Stomach (tissue), 9 donors: ENCODE data around the gene PTPRK. TPM values are rescaled to one million over a fixed set of nuclear protein-coding genes. Genes with fewer than 3 reads are reported as not detected.

Source experiments
- DNase-seq, 2 donors: peaks; one replicate each; pipeline versions ENCODE4 v3.0.0 to v3.0.0-alpha.2; 2013 to 2019
- H3K27ac ChIP-seq, 5 donors: fragments of 200-600 bp in 4 of 5; sonication (generic) in 4 of 5; one replicate each; pipeline ENCODE4 v1.5.1; 2013 to 2019; ENCODE audit warnings: mild to moderate bottlenecking in 1 of 5, moderate library complexity in 1 of 5
- H3K27me3 ChIP-seq, 3 donors: fragments of 200-600 bp; sonication (generic); one replicate each; pipeline ENCODE4 v1.5.1; 2017 to 2019; ENCODE audit warnings: mixed run types in 1 of 3
- H3K36me3 ChIP-seq, 4 donors: fragments of 200-600 bp; sonication (generic); 1 replicate in 3 of 4; 2 replicates in 1 of 4; pipeline ENCODE4 v1.5.1; 2016 to 2019
- H3K4me1 ChIP-seq, 4 donors: fragments of 200-600 bp; sonication (generic); one replicate each; pipeline ENCODE4 v1.5.1; 2016 to 2019
- H3K4me3 ChIP-seq, 4 donors: fragments of 200-600 bp; sonication (generic) in 3 of 4; one replicate each; pipeline ENCODE4 v1.5.1; 2016 to 2019; ENCODE audit warnings: mild to moderate bottlenecking in 1 of 4
- H3K9me3 ChIP-seq, 4 donors: fragments of 200-600 bp; sonication (generic); one replicate each; pipeline ENCODE4 v1.5.1; 2016 to 2019
- EP300 ChIP-seq: sonication (generic); formaldehyde crosslinking; IDR thresholded peaks from one replicate; pipeline ENCODE4 v1.6.1; 2017; ENCODE audit warnings: antibody characterized with exemption
- POLR2A ChIP-seq, 4 donors: fragments of 450-650 bp; IDR thresholded peaks; one replicate each; pipeline ENCODE4 v1.6.1; 2016; ENCODE audit warnings: antibody characterized with exemption in 4 of 4, control low read depth in 2 of 4, mild to moderate bottlenecking in 1 of 4, moderate library complexity in 1 of 4
- POLR2AphosphoS5 ChIP-seq, 3 donors: sonication (generic); formaldehyde crosslinking; IDR thresholded peaks; one replicate each; pipeline ENCODE4 v1.6.1; 2016; ENCODE audit warnings: antibody characterized with exemption in 3 of 3
- WGBS, 5 donors: extraction: QIAGEN DNeasy Blood & Tissue Kit in 3 of 5; methylation state at CpG; one replicate each; pipeline versions ENCODE4 v1.1.5 to v1.1.7; 2013 to 2018; 5-methylcytosine and 5-hydroxymethylcytosine counted together
- intact Hi-C: fragments of 100-400 bp; cut with DNase I; formaldehyde crosslinking; loops from one replicate; pipeline ENCODE4 v1.15.1; 2023; ENCODE audit warnings: low total_unique reads
- polyA plus RNA-seq, 3 donors: library from polyadenylated mRNA; stranded (reverse); fragments of 200-250 nt; gene quantifications; one replicate each; pipeline ENCODE4 v1.2.3, GENCODE V29; 2013
- total RNA-seq, 5 donors: library from RNA; depleted of rRNA; stranded (reverse); fragments of >200 nt; gene quantifications; one replicate each; pipeline versions ENCODE4 v1.1.0 to v1.2.3, GENCODE V29; 2014 to 2016
- TF ChIP-seq, protein P1 (sequence below), 7 experiments: fragments of 450-650 bp in 4 of 7; fragments of 200-600 bp in 3 of 7; sonication (generic) in 3 of 7; IDR thresholded peaks; one replicate each; pipeline ENCODE4 v1.5.1; 2016 to 2019; ENCODE audit warnings: antibody characterized with exemption in 7 of 7, control low read depth in 2 of 7, mild to moderate bottlenecking in 1 of 7
- donor health status: healthy with polysubstance abuse.
- donor health status: Bipolar disorder and iron deficiency.
- donor health status: healthy.

Gene PTPRK
- total and polyA plus RNA-seq, 8 donors: 7.0 to 644 (median 114) TPM

DNA sequence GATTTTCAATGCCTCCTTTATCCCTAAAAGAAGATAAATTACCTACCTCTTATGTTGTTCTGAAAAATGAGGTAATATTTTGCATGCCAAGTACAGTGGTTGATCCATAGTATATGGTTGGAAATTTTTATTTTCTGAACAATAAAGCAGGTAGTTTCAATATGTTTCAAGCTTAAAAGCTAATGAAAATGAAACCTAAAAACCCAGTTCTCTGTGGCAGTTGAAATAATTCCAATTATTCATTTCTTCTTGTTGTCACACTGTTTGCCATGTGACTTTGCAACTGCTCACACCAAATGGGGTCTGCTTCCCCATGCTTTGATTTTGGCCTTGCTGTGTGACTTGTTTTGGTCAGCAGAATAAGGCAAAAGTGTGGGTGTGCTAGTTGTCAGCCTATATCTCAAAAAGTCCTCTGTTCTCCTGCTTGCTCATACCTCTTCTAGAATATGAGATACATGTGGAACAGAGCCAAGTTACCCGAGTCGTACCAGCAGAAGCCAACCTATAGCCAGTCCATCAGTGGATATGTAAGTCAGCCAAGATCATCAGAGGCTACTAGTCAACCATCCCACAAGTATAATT is 422.3 kb downstream of the PTPRK start:
- Histone ChIP-seq H3K9me3 (no peaks in the 10 kb centered on the region), H3K36me3 (no peaks in the 10 kb centered on the region), H3K4me3 (no peak overlapping the region), H3K27me3 (no peaks in the 10 kb centered on the region), H3K27ac (no peak overlapping the region), H3K4me1 (peaks cover 0 to 24% (median 8%) of the 10 kb centered on the region in 4 donors)
- WGBS, 5 donors: 28 to 60% (median 56%) methylated on average over 2 of the region's 2 CpGs
- TF ChIP-seq POLR2AphosphoS5 (IDR thresholded peaks at IDR 0.05) (no peak), POLR2A (IDR thresholded peaks at IDR 0.05) (no peak), EP300 (no peak)
- TF ChIP-seq, protein P1, sequence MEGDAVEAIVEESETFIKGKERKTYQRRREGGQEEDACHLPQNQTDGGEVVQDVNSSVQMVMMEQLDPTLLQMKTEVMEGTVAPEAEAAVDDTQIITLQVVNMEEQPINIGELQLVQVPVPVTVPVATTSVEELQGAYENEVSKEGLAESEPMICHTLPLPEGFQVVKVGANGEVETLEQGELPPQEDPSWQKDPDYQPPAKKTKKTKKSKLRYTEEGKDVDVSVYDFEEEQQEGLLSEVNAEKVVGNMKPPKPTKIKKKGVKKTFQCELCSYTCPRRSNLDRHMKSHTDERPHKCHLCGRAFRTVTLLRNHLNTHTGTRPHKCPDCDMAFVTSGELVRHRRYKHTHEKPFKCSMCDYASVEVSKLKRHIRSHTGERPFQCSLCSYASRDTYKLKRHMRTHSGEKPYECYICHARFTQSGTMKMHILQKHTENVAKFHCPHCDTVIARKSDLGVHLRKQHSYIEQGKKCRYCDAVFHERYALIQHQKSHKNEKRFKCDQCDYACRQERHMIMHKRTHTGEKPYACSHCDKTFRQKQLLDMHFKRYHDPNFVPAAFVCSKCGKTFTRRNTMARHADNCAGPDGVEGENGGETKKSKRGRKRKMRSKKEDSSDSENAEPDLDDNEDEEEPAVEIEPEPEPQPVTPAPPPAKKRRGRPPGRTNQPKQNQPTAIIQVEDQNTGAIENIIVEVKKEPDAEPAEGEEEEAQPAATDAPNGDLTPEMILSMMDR (IDR thresholded peaks at IDR 0.05): no peak
- DNase-seq: no peak
- intact Hi-C loops: no loop called here

DNA sequence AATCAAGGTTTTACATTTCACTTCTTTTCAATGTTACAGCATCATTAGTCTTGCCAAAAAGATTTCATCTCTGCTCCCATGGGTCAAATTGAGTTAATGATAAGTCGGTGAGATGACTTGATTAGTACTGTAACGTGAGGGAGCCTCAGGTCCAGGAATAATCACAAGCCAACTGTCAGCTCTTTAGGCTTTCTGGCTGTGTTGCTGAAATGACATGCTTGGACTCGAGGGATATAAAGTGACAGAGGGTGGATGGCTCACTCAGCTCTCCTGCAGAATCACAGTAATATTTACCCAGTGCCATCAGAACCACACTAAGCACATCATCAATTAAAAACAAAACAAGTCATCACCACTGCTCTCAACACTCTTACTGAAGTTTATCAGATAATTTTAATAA is 423.4 kb downstream of the PTPRK start:
- peak in 1 of 2 donors; percentile 6 for DNase-seq
- Histone ChIP-seq H3K27ac (no peak overlapping the region), H3K4me1 (peaks cover 0 to 22% (median 8%) of the 10 kb centered on the region in 4 donors), H3K4me3 (no peak overlapping the region), H3K27me3 (no peaks in the 10 kb centered on the region), H3K9me3 (no peaks in the 10 kb centered on the region), H3K36me3 (no peaks in the 10 kb centered on the region)
- 49 to 64% (median 59%) methylated on average over 3 of the region's 3 CpGs for WGBS, 5 donors
- intact Hi-C loops: no loop called here
- TF ChIP-seq POLR2AphosphoS5 (IDR thresholded peaks at IDR 0.05) (no peak), EP300 (no peak), POLR2A (IDR thresholded peaks at IDR 0.05) (no peak)
- TF ChIP-seq, protein P1 (IDR thresholded peaks at IDR 0.05): no peak

DNA sequence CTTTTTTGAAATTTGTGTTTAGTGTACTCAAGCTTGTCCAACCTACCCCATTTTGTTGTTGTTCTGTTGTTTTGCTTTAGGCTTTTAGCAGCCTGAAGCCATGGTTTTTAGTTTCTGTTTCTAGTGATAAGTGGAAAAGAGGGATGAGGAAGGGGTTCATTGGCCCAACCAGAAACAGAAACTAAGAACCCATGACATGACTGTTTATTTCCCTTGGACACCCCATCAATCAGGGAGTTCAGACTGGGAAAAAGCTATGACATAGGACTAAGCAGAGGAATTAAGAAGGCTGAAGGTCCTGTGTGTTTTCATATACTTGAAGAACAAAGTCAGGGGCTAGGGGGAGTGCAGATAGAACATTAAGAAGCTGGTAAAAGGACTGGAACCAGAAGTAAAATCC is 425.0 kb downstream of the PTPRK start:
- Histone ChIP-seq H3K36me3 (no peaks in the 10 kb centered on the region), H3K4me1 (peaks cover 0 to 11% (median 3%) of the 10 kb centered on the region in 4 donors), H3K27me3 (no peaks in the 10 kb centered on the region), H3K27ac (no peak overlapping the region), H3K9me3 (no peaks in the 10 kb centered on the region), H3K4me3 (no peak overlapping the region)
- DNase-seq: peak in 1 of 2 donors; percentile 9
- TF ChIP-seq, protein P1 (IDR thresholded peaks at IDR 0.05): no peak
- TF ChIP-seq EP300 (no peak), POLR2AphosphoS5 (IDR thresholded peaks at IDR 0.05) (no peak), POLR2A (IDR thresholded peaks at IDR 0.05) (no peak)
- intact Hi-C loops: no loop called here

DNA sequence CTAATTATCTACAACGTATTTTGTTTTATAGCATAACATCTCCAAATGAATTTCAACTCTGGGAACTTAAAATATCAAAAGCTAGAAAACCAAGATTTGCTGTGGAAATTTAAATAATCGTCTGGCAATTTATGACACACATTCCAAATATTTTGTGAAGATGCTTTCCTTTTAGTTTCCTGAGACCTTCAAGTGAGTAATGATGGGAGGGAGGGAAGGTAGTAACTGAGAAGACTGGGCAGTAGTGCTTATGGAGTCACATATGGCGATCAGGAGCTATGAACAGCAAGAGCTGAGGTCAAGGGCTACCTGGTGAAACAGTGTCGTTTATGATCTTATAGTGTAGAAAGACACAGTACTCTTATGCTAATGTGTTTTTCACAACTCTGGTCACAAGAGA is 441.4 kb downstream of the PTPRK start:
- TF ChIP-seq POLR2AphosphoS5 (IDR thresholded peaks at IDR 0.05) (no peak), EP300 (no peak), POLR2A (IDR thresholded peaks at IDR 0.05) (no peak)
- TF ChIP-seq, protein P1 (IDR thresholded peaks at IDR 0.05): no peak
- intact Hi-C loops: no loop called here
- WGBS, 5 donors: 86 to 97% (median 93%) methylated on average over 4 of the region's 4 CpGs
- no peaks in the 10 kb centered on the region for H3K27me3 ChIP-seq
- no peak overlapping the region for H3K27ac ChIP-seq
- no peak overlapping the region for H3K4me3 ChIP-seq
- H3K36me3 ChIP-seq: peaks cover 0 to 44% (median 32%) of the 10 kb centered on the region in 4 donors
- H3K4me1 ChIP-seq: no peaks in the 10 kb centered on the region
- DNase-seq: no peak
- no peaks in the 10 kb centered on the region for H3K9me3 ChIP-seq
